ENCODE results near the gene IZUMO4.
"Not testable (repeated sequence)": the region's sequence is repeated elsewhere in the genome, so short reads cannot be mapped to it uniquely, and the experiment has no call there.

The IZUMO4 gene

DNA sequence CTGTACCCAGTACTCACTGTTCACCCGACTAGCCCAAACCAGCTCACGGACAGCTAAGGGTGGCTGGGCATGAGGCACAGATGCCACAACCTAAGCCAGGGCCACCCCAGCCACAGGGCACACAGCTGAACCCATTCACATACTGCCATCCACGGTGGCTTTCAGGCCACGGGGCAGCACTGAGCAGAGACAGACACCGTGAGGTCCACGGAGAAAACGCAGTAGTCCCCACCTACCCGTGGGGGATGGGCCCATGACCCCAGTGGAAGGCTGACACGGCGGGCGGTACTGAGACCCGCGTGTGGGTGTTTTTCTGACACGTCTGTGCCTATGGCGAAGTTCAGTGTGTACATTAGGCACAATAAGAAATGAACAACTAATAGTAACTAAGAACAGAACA, 25.5 kb downstream of the IZUMO4 start:
- in situ Hi-C loops (cut with MboI; ENCODE audit: low sequenced_read_pairs): no loop called here

DNA sequence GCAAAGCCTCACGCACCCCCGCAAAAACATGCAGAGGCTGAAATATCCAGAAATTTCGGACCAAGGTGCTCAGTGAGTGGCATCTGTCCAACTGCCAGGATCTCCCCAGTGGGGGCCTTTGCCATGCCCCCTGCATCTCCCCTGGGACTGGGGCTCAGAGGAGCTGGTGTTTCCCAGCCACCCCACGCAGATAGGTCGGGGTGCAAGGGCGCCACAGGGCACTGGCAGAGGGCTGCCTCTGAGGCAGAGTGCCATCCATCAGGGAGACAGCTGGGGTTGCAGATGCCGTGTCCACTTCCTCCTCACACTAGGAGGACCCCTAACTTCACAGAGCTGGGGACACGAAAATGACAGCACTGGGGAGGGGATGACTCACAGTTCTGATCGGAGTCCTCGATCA, 26.3 kb downstream of the IZUMO4 start:
- in situ Hi-C loops (cut with MboI; ENCODE audit: low sequenced_read_pairs): no loop called here

DNA sequence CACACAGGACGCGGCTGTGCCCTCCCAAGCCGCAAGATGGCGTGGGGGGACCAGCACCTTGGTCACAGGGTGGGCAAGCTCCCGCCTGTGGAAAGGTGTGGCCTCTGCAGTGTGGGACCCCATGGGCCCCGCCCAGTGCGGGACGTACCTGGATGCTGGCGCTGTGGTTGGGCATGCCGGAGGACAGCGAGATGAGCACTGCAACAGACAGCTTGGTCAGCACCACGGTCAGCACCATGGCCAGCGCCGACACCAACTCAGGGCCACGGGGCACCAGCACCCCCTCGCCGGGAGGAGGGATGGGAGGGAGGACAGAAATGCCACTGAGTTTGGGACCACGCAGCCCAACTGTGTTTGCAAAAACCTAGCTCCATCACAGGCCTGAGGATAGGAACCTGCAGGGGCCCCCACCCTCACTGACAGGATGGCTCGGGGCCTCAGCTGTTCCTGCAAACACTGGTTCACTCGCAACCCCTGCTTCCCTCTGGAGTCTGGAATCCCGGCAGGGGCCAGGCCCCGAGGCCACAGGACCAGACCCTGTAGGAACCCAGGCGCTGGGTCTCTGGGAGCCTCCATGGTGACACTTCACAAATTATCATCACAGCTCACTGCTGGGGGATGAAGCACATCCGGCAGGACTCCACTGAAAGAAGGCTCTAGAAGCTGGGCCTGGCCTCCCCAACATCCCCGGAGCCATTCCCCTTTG, 27.1 kb downstream of the IZUMO4 start:
- in situ Hi-C loops (cut with MboI; ENCODE audit: low sequenced_read_pairs): no loop called here

DNA sequence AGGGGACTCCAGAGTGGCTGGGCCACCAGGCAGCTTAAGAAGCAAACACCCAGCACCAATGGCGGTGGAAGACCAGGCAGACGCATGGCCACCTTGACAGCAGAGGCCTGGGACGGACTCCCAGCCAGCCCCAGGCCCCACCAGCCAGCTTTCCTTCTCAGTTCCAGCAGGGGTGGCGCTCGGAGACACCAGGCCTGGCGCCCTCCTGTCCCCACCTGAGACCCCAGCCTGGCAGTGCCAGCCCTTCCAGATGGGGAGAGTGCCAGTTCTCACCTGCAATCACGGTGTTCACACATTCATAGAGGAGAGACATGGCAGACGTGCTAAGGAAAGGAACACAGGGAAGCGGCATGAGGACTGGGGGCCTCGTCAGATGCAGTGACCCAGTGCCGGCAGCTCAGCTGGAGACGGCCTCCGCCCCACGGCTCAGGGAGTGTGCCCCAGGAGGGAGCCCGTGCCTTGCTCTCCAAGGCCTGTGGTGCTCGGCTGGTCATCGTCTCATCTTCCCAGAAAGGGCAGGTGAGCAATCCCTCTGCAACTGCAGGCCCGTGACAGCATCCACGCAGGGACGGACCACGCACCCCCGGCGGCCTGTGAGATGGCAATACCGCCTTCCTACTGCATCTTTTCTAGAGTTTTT, 30.3 kb downstream of the IZUMO4 start:
- in situ Hi-C loops (cut with MboI; ENCODE audit: low sequenced_read_pairs): no loop called here

DNA sequence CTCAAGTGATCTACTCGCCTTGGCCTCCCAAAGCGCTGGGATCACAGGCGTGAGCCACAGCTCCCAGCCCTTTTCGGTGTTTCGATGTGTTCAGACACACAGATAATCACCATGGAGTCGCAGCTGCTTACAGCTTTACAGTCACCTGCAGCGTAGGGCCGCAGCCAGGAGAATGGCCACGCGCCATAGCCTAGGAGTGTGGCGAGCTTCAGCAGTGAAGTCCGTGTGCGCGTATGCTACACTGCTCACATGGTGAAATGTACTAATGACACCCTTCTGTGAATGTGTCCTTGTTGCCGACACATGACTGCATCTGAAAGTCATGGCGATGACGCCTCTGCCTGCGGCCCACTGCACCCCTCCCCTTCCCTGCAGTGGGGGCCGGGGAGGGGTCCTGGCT, 31.0 kb downstream of the IZUMO4 start:
- in situ Hi-C loops (cut with MboI; ENCODE audit: low sequenced_read_pairs): no loop called here

DNA sequence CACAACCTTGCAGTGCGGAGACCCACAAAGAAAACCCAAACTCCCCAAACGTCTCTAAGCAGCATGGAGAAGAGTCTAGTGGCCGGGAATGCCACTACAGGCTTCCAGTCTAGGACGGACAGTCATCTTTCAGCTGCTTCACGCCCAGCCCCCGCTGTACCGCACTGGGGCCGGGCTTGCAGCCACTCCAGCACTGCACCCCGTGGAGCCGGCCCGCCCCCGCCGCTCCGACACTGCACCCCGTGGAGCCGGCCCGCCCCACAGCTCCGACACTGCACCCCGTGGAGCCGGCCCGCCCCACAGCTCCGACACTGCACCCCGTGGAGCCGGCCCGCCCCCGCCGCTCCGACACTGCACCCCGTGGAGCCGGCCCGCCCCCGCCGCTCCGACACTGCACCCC, 31.5 kb downstream of the IZUMO4 start:
- in situ Hi-C loops (cut with MboI; ENCODE audit: low sequenced_read_pairs): not testable (repeated sequence)

DNA sequence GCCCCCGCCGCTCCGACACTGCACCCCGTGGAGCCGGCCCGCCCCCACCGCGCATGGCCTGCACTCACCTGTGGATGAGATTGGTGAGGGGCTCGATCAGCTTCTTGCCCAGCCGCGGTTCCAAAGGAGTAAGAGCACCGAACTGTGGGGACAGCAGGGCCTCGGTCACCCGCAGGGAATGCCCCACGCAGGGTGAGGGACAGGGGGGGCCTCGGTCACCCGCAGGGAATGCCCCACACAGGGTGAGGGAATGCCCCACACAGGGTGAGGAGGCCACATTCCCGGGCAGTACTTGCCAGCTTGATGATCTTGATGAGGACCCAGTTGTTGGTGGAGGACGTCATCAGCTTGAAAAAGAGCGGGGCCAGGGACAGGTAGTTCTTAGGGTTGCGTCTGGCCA, 32.3 kb downstream of the IZUMO4 start:
- in situ Hi-C loops (cut with MboI; ENCODE audit: low sequenced_read_pairs): no loop called here

DNA sequence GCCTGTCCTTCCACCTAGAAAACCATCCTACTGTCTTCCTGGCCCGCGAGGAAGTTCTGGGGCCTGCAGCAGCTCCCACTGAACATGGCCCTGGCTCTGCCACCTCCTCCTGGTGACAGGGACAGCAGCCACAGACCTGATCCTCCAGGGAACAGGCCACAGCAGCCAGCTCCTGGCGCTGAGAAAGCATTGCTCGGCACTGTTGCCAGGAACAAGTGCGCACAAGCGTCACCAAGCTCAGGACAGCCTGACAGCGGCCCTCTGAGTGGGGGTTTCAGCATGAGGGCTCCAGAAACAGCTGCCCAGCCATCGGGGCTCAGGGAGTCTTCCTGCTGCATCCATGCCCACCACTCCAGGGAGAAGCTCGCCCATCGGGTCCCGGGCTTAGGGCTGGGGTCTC, 32.8 kb downstream of the IZUMO4 start:
- in situ Hi-C loops (cut with MboI; ENCODE audit: low sequenced_read_pairs): no loop called here

DNA sequence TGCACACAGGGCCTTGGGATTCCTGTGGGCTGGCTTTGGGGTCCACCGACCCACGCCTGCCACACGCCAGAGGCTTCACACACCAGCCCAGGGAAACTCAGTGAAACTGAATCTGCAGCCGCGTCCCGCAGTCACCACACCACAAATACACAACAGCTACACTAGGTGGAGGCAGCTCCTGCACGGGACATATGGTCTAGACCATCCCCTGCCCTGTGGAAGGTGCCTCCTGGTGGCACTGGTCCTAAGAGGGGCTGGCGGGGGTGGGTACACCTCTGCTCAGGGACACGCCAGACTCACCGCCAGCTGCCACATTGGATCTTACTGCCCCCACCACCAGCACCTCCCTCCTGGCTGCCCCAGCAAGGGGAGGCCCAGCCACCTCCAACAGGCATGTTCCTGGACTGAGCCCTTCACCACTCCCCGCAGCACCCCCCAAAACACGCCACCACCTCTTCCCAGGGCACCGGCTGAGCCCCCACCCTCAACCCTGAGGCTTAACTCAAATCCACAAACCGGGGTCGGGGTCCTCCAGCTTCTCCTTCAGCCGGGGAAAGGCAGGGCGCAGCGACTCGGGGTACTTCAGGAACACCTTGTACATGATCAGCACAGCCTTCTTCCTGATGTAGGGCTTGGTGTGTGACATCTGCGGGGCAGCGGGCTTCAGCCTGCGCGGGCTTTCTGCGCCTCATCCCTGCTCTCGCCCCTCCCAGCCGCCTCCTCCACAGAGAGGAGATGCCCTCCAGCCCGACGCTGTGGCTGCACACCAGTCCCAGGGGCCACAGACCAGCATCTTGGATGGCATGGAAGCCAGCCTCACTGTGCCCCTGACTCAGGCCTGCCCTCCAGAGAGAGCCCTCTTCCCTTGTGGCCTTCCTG, 33.4 kb downstream of the IZUMO4 start:
- in situ Hi-C loops (cut with MboI; ENCODE audit: low sequenced_read_pairs): no loop called here

DNA sequence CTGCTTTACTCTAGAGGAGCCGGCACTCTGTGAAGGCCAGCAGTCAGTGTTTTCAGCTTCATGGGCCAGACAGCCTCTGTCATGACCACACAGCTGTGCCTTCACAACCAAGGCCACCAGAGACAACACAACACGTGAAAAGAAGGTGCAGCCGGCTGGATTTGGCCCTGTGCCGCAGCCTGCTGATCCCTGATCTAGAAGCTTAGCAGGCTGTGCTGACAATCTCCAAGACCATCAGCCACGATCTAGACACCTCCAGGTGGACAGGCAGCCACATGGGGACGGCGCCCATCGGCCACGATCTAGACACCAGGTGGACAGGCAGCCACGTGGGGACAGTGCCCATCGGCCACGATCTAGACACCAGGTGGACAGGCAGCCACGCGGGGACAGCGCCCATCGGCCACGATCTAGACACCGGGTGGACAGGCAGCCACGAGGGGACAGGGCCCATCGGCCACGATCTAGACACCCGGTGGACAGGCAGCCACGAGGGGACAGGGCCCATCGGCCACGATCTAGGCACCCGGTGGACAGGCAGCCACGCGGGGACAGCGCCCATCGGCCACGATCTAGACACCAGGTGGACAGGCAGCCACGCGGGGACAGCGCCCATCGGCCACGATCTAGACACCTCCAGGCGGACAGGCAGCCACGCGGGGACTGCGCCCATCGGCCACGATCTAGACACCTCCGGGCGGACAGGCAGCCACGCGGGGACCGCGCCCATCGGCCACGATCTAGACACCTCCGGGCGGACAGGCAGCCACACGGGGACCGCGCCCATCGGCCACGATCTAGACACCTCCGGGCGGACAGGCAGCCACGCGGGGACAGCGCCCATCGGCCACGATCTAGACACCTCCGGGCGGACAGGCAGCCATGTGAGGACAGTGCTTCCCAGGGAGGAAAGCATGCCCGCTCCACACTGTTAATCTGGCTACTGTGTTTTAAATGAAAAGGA, 34.6 kb downstream of the IZUMO4 start:
- in situ Hi-C loops (cut with MboI; ENCODE audit: low sequenced_read_pairs): not testable (repeated sequence)

DNA sequence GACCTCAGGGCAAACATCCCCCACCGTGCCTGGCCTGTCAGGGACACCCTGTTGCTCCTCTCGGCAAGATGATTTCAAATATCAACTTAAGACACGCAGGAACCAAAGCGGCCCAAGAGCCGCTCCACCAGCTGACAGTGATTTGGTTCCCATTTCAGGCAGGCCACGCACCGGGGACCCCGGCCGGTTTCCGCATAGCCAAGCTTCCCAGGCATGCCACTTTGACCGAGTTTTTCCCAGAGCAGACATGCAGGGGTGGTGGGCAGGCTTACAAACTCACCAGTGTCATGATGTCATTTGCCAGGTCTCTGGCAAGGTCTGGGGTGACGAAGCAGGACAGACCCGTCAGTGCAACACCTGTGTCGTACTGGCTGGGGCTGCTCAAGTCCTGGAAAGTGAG, 35.5 kb downstream of the IZUMO4 start:
- in situ Hi-C loops (cut with MboI; ENCODE audit: low sequenced_read_pairs): no loop called here

DNA sequence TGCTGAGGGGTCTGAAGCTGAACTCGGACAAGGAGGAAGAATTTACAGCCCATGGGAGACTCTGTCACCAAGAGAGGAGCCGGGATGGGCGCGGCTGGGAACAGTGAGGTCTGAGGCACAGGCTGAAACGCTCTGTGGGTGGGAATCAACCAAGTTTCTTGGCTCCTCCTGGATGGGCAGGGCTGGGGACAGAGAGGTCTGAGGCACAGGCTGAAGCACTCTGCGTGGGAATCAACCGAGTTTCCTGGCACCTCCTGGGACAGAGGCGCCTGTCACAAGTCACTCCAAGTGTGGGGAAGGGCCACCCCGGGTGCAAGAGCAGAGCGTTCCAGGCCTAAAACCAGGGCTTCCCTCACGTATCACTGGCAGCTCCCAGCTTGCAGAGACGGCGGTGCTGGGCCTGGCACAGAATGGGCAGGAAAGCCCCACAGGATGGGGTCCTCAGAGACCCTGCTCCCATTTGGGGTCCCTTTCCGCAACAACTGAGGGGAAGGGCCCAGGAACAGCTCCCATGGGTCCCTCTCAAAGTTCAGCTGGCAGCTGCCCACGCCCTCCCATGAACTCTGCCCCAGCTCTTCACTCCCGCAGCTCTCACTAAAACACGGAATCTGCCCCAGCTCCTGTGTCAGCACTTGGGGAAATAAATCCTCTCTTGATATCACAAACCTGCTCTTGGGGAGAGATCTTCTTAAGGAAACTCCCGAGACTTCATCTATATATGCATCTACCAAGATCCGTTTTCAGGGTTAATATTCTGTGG, 36.2 kb downstream of the IZUMO4 start:
- in situ Hi-C loops (cut with MboI; ENCODE audit: low sequenced_read_pairs): no loop called here

DNA sequence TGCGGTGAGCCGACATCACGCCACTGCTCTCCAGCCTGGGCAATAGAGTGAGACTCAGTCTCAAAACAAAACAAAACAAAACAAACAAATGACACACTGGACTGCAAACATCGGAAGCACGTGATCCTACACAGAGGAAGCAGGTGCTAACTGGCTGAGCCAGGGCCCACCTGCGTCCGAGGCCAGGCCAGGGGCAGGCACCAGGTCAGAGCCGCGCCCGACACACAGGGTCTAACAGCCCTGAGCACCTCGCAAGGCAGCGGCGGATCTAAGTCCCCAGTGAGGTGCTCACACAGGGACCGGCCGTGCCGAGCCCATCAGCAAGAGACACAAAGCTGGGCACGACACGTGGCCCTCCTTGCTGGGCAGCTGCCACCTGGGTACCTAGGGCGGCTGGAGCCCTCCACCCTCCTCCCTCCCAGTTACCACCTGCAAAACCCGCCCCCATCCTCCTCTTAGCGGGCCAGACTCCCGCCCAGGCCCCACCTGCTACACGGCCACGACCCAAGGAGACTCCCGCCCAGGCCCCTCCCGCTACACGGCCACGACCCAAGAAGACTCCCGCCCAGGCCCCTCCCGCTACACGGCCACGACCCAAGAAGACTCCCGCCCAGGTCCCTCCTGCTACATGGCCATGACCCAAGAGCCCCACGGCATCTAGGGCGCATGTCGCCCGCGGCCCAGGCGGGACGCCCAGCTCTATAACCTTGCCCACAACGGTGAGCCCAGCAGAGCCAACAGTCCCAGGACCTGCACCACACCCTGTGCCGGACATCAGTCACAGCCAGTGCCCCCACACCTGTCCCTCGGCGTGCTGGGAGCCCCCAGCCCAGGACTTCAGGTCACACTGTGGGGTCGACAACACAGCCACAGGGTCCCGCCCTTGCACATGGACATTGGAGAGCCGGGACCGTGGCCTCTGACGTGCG, 39.0 kb downstream of the IZUMO4 start:
- in situ Hi-C loops (cut with MboI; ENCODE audit: low sequenced_read_pairs): no loop called here

DNA sequence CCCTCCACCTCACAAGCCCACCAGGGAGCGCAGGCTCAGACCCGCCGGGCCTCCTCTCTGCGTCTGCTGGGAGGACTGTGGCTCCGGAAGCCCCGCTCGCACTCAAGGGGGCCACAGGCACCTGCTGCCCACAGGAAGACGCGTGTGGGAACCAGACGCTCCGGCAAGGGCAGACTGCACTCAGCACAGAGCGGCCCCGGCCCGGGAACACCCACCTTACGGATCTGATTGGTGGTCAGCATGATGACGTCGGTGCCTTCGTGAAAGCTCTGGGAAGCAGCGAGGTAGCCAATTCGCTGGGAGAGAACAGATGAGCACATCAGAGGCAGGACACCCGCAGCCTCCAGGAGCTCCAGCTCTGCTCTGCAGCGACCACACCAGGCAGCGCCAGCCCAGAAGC, 40.1 kb downstream of the IZUMO4 start:
- in situ Hi-C loops (cut with MboI; ENCODE audit: low sequenced_read_pairs): no loop called here

DNA sequence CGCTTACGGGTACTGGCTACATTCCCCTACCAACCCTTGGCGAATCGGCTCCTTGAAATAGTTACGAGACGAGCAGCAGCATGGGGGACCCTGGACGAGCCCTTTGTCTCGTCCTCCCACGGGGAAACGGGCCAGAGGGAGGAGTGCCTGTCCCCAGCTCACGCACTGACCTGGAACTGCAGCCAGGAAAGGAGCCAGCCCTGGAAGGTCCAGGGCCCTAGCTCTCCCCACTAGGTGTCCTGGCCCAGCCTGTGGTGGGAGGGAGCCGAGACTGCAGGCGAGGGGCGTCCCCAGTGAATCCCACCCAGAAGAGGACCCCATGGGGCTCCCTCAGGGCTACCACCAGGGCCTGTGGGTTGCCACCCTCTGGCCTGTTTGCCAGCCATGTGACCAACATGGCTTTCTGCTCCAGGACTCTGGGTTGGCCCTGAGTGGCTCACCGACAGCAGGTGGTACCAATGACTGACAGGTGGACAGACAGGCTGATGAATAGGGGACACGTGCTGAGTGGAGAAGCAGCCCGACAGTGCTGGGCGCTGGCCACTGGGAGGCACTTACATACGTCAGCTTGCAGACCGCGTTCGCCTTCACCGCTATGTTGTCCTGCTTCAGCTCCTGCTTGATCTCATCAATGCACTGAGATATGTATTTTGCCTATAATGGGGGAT, 41.5 kb downstream of the IZUMO4 start:
- in situ Hi-C loops (cut with MboI; ENCODE audit: low sequenced_read_pairs): no loop called here

DNA sequence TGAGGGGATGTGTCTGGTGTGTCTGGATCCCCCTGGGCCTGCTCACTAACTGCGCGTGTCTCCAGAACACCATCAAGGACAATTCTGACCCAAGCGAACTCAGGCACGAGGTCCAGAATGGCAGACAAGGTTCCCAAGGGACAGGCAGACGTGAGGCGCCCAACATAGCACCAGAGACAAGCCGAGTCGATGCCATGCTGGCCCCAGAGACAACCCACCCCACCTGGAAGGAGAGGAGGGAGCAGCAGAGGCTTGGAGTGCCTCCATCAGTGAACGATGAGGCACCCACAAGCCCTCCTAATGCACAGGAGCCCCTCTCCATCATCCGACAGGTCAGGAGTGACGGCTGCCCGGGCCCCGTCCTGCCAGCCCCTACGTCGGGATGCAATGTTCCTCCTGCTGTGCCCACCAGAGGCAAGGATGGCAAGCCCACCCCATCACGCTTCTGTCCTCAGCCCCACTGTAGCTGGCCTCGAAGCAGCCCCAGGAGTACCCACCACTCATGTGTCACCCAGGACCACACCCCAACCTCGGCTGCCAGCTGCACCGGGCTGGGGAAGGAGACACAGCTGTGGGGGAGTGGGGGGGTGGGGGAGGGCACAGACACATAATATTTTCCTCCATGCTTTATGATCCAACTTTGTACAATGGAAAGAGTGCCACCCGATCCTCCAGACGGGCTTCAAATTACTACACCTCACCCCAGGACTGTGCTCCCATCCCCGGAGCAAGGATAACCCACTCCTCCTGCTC, 42.8 kb downstream of the IZUMO4 start:
- in situ Hi-C loops (cut with MboI; ENCODE audit: low sequenced_read_pairs): no loop called here

DNA sequence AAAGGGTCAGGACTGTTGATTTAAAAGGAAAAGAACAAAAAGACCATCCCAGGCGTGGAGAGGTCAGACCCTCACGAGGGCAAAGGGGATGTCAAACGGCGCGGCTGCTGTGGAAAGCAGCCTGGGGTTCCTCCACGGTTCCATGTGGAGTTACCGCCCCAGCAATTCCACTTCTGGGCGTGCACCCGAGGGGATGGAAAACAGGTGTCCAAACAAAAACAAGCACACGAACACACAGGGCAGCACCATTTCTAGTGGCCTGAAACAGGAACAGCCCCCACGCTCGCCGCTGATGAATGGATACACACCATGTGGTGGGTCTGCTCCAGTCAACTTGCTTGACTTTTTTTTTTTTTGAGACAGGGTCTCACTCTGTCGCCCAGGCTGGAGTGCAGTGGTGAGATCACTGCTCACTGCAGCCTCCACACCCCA, 43.4 kb downstream of the IZUMO4 start:
- in situ Hi-C loops (cut with MboI; ENCODE audit: low sequenced_read_pairs): no loop called here

Measured in HL-60/S4 treated with retinoic acid at 250 ng/mL for 4 days and 3 days (cell line).